Muscle layer of duodenum (tissue), 2 donors: ENCODE data around the gene STXBP3.

Experiments used
- H3K27ac ChIP-seq: one replicate; pipeline ENCODE4 v1.7.0; 2013; ENCODE audit warnings: mild to moderate bottlenecking, low read length
- H3K27me3 ChIP-seq: one replicate; pipeline ENCODE4 v1.7.0; 2013; ENCODE audit warnings: low read depth, mild to moderate bottlenecking, control low read depth, low read length
- H3K36me3 ChIP-seq, 2 donors: one replicate each; pipeline ENCODE4 v1.7.0; 2013; ENCODE audit warnings: low read length in 2 of 2, control low read depth in 1 of 2, mild to moderate bottlenecking in 1 of 2; ENCODE audit not compliant: insufficient read depth in 2 of 2, control insufficient read depth in 1 of 2
- H3K4me1 ChIP-seq, 2 donors: one replicate each; pipeline ENCODE4 v1.7.0; 2013; ENCODE audit warnings: low read length in 2 of 2, mild to moderate bottlenecking in 2 of 2, control low read depth in 1 of 2, moderate library complexity in 1 of 2; ENCODE audit not compliant: insufficient read depth in 2 of 2, control insufficient read depth in 1 of 2
- H3K4me3 ChIP-seq, 2 donors: one replicate each; pipeline ENCODE4 v1.7.0; 2013; ENCODE audit warnings: low read length in 2 of 2, low read depth in 1 of 2, mild to moderate bottlenecking in 1 of 2
- H3K9me3 ChIP-seq, 2 donors: one replicate each; pipeline ENCODE4 v1.7.0; 2013; ENCODE audit warnings: low read length in 2 of 2, control low read depth in 1 of 2, mild to moderate bottlenecking in 1 of 2; ENCODE audit not compliant: control insufficient read depth in 1 of 2
- donor health status: healthy.

STXBP3 gene

DNA sequence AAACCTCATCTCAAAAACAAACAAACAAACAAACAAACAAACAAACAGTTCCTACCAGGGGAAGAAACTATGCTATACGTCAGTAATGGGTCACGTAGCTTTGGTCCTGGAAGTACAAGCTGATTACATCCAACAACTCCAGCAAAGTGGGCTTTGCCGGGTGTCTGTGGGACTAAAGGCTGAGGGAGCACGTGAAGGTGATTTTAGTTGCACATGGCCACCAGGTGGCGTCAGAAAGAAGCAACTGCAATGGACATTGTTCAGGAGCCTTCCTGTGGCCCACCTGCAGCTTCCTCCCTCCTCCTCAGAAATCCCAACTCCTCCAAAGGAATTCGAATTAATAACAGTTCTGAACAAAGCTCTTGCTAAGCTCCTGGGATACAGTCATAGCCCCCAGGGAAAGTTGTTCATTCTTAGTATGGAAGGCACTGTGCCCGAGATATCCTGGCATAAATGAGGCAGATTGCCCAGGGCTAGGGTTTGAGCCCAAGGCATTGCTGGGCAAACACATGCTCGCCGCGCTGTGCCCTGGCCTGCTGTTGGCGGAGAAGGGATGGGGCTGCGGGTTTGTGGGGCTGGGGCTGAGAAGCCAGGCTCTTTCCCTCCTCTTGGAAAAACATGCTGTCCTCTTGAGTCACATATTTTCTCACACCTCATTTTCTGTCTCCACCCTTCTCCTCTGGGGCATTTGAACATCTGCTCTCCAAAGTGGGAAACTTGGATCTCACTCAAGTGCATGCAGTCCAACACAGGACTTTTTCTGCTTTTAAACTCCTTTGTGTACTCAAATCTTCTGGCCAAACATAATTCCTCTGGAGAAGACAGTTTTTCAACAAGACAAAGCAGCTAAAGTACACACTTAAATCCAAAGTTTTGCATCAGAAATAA, 81.8 kb downstream of the STXBP3 start:
- no peaks in the 10 kb centered on the region for H3K36me3 ChIP-seq
- peak overlapping the region; percentile 28 for H3K27ac ChIP-seq
- H3K9me3 ChIP-seq: no peaks in the 10 kb centered on the region
- H3K4me1 ChIP-seq: peaks cover 0 to 14% of the 10 kb centered on the region in 2 donors
- H3K4me3 ChIP-seq: peak overlapping the region in 1 of 2 donors; percentile 20
- no peaks in the 10 kb centered on the region for H3K27me3 ChIP-seq

DNA sequence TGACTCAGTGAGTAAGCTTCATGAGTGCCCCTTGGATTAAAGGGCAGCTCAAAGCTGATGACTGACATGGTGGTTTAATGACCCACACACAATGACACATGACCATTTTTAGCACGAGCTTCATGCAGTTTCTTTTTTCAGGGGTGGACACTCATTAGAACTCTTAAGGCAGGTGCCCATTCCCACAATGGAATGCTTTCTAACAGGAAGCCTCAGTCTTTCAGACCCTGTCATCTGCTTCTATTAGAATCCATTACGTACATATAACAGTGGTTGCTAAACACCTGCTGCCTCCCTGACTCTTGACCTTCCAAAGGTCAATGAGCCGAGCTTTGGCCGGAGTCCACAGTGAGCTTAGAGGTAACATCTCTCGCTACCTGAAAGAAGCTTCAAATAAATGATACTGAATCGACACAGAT, 83.0 kb downstream of the STXBP3 start:
- Histone ChIP-seq H3K4me3 (no peak overlapping the region), H3K27ac (peak overlapping the region; percentile 88), H3K9me3 (no peaks in the 10 kb centered on the region), H3K4me1 (peaks cover 0 to 14% of the 10 kb centered on the region in 2 donors), H3K36me3 (no peaks in the 10 kb centered on the region), H3K27me3 (no peaks in the 10 kb centered on the region)

DNA sequence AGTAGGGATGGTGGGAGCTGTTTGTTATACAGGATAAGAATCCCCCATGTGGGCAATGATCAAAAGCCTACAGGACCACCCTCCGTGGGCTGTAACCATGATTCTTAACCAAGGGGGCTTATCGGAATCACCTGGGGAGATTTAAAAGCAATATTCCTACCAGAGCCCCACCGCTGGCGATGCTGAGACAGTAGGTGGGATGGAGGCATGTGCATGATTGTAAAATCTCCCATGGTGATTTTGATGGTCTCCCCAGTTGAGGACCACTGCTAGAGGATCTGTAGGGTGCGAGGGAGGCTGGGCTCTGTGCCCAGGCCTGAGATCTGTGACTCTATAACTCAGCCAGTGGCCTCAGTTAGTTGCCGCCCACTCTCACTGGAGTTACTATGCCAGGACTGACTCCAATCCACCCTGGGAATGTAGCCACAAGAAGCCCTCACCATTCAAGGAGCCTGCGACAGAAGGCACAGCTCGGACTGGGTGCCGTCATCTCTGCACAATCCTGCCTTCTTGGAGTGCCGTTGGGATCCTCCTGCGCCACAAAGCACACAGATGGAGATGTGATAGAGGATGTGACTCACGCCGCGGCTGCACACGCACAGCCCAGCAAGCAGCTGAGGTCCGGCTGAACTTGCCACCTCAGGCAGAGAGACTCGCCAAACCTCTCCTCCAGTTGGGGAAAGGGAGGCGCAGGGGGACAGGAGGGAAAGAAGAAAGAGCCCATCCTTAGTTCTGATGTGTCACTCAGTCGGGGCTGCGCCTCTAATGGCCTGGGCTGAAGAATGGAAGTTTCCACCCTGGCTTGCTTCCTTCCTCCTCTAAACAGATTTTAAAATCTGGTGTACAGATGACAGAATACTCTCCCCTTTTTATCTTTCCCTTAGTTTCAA, 83.9 kb downstream of the STXBP3 start:
- no peaks in the 10 kb centered on the region for H3K27me3 ChIP-seq
- no peaks in the 10 kb centered on the region for H3K9me3 ChIP-seq
- no peak overlapping the region for H3K4me3 ChIP-seq
- H3K27ac ChIP-seq: peak overlapping the region; percentile 88
- no peaks in the 10 kb centered on the region for H3K36me3 ChIP-seq
- peaks cover 0 to 14% of the 10 kb centered on the region in 2 donors for H3K4me1 ChIP-seq

GRCh38 chr1:108831225-108831624, 84.8 kb downstream of the STXBP3 start:
- no peak overlapping the region for H3K4me3 ChIP-seq
- H3K9me3 ChIP-seq: no peaks in the 10 kb centered on the region
- H3K27ac ChIP-seq: peak overlapping the region; percentile 88
- H3K36me3 ChIP-seq: no peaks in the 10 kb centered on the region
- H3K4me1 ChIP-seq: peaks cover 0 to 14% of the 10 kb centered on the region in 2 donors
- H3K27me3 ChIP-seq: no peaks in the 10 kb centered on the region

- H3K36me3 ChIP-seq: no peaks in the 10 kb centered on the region
- H3K4me3 ChIP-seq: no peak overlapping the region
- H3K4me1 ChIP-seq: peaks cover 0 to 12% of the 10 kb centered on the region in 2 donors
- H3K27me3 ChIP-seq: no peaks in the 10 kb centered on the region
- H3K27ac ChIP-seq: no peak overlapping the region
- H3K9me3 ChIP-seq: no peaks in the 10 kb centered on the region
Measured at GRCh38 chr1:108832929-108833328, 86.5 kb downstream of the STXBP3 start.

- H3K36me3 ChIP-seq: no peaks in the 10 kb centered on the region
- no peaks in the 10 kb centered on the region for H3K9me3 ChIP-seq
- H3K4me1 ChIP-seq: no peaks in the 10 kb centered on the region
- H3K4me3 ChIP-seq: no peak overlapping the region
- H3K27me3 ChIP-seq: no peaks in the 10 kb centered on the region
- no peak overlapping the region for H3K27ac ChIP-seq
Measured at GRCh38 chr1:108841703-108842102, 95.2 kb downstream of the STXBP3 start.

GRCh38 chr1:108842525-108843181, 96.2 kb downstream of the STXBP3 start:
- H3K27ac ChIP-seq: no peak overlapping the region
- H3K4me1 ChIP-seq: no peaks in the 10 kb centered on the region
- H3K4me3 ChIP-seq: no peak overlapping the region
- no peaks in the 10 kb centered on the region for H3K36me3 ChIP-seq
- H3K27me3 ChIP-seq: no peaks in the 10 kb centered on the region
- no peaks in the 10 kb centered on the region for H3K9me3 ChIP-seq

DNA sequence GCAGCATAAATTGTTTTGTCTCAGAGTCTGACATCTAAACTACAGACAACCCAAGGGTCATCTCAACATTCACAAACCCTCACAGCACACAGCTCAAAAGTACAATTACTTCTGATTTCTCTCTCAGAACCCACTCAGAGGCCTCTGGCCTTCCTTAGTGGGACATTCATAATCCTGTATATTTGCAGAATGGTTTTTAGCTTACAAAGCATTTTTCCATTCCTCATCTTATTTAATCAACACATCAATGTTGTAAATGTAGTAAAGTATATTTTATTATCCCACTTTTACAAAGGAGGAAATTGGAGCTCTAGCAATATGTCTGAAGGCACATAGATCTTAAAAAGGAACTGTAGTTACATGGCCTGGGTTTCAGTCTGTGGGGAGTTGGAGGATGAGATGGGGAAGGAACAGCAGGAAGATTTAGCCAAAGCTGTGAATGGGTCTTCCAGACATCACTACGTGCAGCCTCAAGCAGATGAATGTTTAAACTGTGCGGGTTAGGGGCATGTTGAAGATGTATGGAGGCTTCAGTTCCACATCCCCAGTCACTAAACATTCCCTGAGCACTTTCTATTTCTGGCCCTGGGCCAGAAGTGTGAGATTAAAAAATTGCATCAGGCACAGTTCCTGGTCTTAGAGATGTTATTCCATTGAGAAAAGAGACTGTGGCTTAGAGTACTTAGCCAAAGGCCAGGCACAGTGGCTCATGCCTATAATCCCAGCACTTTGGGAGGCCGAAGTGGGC, 97.1 kb downstream of the STXBP3 start:
- no peaks in the 10 kb centered on the region for H3K36me3 ChIP-seq
- H3K27me3 ChIP-seq: no peaks in the 10 kb centered on the region
- H3K27ac ChIP-seq: no peak overlapping the region
- H3K9me3 ChIP-seq: no peaks in the 10 kb centered on the region
- H3K4me3 ChIP-seq: no peak overlapping the region
- no peaks in the 10 kb centered on the region for H3K4me1 ChIP-seq

- Histone ChIP-seq H3K4me1 (no peaks in the 10 kb centered on the region), H3K36me3 (no peaks in the 10 kb centered on the region)
Measured at GRCh38 chr1:108845446-108845845, 99.0 kb downstream of the STXBP3 start.

DNA sequence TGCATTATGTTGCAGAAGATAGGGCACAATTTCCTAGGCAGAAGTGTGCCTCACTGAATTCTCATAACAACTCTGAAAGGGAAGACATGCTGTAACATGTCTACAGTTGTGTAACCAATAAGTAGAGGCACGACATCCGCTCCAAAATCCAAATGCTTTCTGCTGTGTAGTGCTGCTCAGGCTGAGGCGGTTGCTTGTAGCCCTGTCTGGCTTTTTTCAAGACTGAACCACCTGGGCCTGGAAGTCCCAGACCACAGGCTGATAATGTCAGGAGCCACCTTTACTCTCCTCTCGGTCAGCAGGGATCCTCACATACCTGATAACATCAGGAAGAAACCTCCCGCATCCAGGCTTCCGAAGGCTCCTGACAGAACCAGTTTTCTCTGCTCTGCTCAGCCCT, 99.5 kb downstream of the STXBP3 start:
- no peak overlapping the region for H3K4me3 ChIP-seq
- no peaks in the 10 kb centered on the region for H3K9me3 ChIP-seq
- H3K27me3 ChIP-seq: no peaks in the 10 kb centered on the region
- H3K36me3 ChIP-seq: no peaks in the 10 kb centered on the region
- H3K4me1 ChIP-seq: no peaks in the 10 kb centered on the region
- H3K27ac ChIP-seq: no peak overlapping the region

More at GRCh38 chr1:108845446-108845845, 99.0 kb downstream of the STXBP3 start:
- H3K27me3 ChIP-seq: no peaks in the 10 kb centered on the region
- H3K9me3 ChIP-seq: no peaks in the 10 kb centered on the region
- H3K27ac ChIP-seq: no peak overlapping the region
- no peak overlapping the region for H3K4me3 ChIP-seq
